SH-SY5Y (cell line): ENCODE measurements around the gene NME7.

ENCODE experiments used
- GATA2 ChIP-seq: IDR thresholded peaks from 2 replicates; pipeline ENCODE4 v1.6.1; 2011; ENCODE audit warnings: mild to moderate bottlenecking, low read depth, low read length
- GATA3 ChIP-seq: IDR thresholded peaks from 2 replicates; pipeline ENCODE4 v1.6.1; 2011; ENCODE audit warnings: low read depth, mild to moderate bottlenecking, low read length, moderate library complexity

DNA sequence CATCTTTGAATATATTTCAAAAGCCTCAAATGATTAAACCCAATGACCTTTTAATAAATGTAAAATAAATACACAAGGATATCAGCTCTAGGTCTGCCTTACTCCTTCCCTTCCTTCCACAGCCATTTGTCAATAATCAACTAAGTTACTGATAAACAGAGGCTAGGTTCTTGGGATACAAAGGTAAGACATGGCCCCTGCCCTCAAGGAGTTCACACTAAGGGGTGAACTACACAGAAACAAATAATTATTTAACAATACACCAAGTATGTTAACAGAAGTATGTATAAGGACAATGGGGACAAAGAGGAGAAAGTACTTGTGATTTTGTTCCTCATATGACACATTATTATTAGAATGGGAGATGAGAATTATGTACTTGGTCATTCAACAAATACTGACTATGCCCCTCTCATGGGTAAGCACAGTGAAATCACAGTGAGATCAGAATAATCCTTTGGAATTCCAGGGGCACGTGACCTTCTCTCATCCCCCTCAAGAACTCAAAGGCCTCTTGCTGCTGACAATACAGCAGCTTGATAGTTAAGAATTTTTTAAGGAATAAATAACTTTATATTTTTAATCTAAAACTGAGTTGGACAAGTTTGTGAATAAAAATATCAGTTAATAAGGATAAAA, 220.9 kb downstream of the NME7 start:
- TF ChIP-seq GATA2 (no peak), GATA3 (no peak)
